PC-9 (cell line): ENCODE data around the gene FAM120B. TPM values are rescaled to one million over a fixed set of nuclear protein-coding genes. Genes with fewer than 3 reads are reported as not detected.

Experiments
- BruUV-seq: library from RNA; stranded (reverse); fragments of 400-500 nt; replicated peaks from 2 replicates; lab custom pipeline; 2021; lab: Mats Ljungman, UMichigan
- CTCF ChIA-PET: fragments of 300-600 bp; sonication (Branson Sonifier 250); formaldehyde crosslinking; loops from one replicate; lab custom pipeline; 2022; ENCODE audit warnings: antibody characterized with exemption; lab: Charles Lee
- POLR2A ChIA-PET: fragments of 300-600 bp; sonication (Branson Sonifier 250); formaldehyde crosslinking; loops from one replicate; lab custom pipeline; 2022; ENCODE audit warnings: antibody characterized with exemption; ENCODE audit not compliant: unreplicated experiment; lab: Charles Lee
- DNase-seq, 2 experiments: peaks; one replicate each; pipeline versions ENCODE4 v3.0.0 to v3.0.0-alpha.2; 2015 to 2022; ENCODE audit warnings: mixed read lengths in 1 of 2
- H2AFZ ChIP-seq: fragments of 200-600 bp; sonication (generic); 2 replicates; pipeline ENCODE4 v1.8.1; 2017; ENCODE audit warnings: antibody characterized with exemption
- H3F3A ChIP-seq: fragments of 200-600 bp; sonication (generic); 2 replicates; pipeline ENCODE4 v1.8.1; 2017; ENCODE audit warnings: antibody characterized with exemption, mild to moderate bottlenecking, low read depth; ENCODE audit not compliant: insufficient read depth
- H3K27ac ChIP-seq: fragments of 200-600 bp; sonication (generic); 2 replicates; pipeline ENCODE4 v1.6.1; 2016; ENCODE audit warnings: mixed run types
- H3K27me3 ChIP-seq: fragments of 200-600 bp; sonication (generic); 2 replicates; pipeline ENCODE4 v1.6.1; 2016; ENCODE audit warnings: low read depth, mixed run types; ENCODE audit not compliant: insufficient read depth
- H3K36me3 ChIP-seq: fragments of 200-600 bp; sonication (generic); 2 replicates; pipeline ENCODE4 v1.6.1; 2016; ENCODE audit warnings: low read depth, mixed run types
- H3K4me1 ChIP-seq: fragments of 200-600 bp; sonication (generic); replicated peaks from 2 replicates; pipeline ENCODE4 v1.6.1; 2016; ENCODE audit warnings: mixed run types; ENCODE audit not compliant: insufficient read depth
- H3K4me2 ChIP-seq: fragments of 200-600 bp; sonication (generic); 2 replicates; pipeline ENCODE4 v1.6.1; 2017; ENCODE audit warnings: mixed run types
- H3K4me3 ChIP-seq: fragments of 200-600 bp; sonication (generic); 2 replicates; pipeline ENCODE4 v1.6.1; 2016; ENCODE audit warnings: mixed run types
- H3K79me2 ChIP-seq: fragments of 200-600 bp; sonication (generic); 2 replicates; pipeline ENCODE4 v1.6.1; 2017; ENCODE audit warnings: low read depth, mixed run types
- H3K9me2 ChIP-seq: fragments of 200-600 bp; sonication (generic); 2 replicates; pipeline ENCODE4 v1.8.1; 2017; ENCODE audit warnings: mild to moderate bottlenecking; ENCODE audit not compliant: insufficient read depth
- H3K9me3 ChIP-seq: fragments of 200-600 bp; sonication (generic); 2 replicates; pipeline ENCODE4 v1.8.1; 2016; ENCODE audit warnings: low read depth; ENCODE audit not compliant: insufficient read depth
- H4K20me1 ChIP-seq: fragments of 200-600 bp; sonication (generic); 2 replicates; pipeline ENCODE4 v1.8.1; 2017; ENCODE audit not compliant: insufficient read depth
- CTCF ChIP-seq: fragments of 200-600 bp; sonication (generic); conservative IDR thresholded peaks from 2 replicates; pipeline ENCODE4 v1.6.1; 2017; ENCODE audit warnings: mixed run types, antibody characterized with exemption, mild to moderate bottlenecking, moderate library complexity
- EZH2 ChIP-seq: fragments of 200-600 bp; sonication (generic); IDR thresholded peaks from 2 replicates; pipeline ENCODE4 v1.8.0; 2017; ENCODE audit warnings: antibody characterized with exemption, low read depth
- intact Hi-C: fragments of 100-400 bp; cut with micrococcal nuclease; formaldehyde crosslinking; loops from one replicate; pipeline ENCODE4 v1.10.0; 2022; ENCODE audit not compliant: unreplicated experiment
- total RNA-seq: library from RNA; stranded (reverse); gene quantifications from 2 replicates; pipeline ENCODE4 v1.2.3, GENCODE V29; 2021

The FAM120B gene
- total RNA-seq, 1 experiment from 2014 or later: 14.3 TPM

- H4K20me1 ChIP-seq: 0 out of 2 replicates have a peak, but pooled peaks cover 2% of the 10 kb centered on the region
- H3K36me3 ChIP-seq: peaks cover 6% of the 10 kb centered on the region; the same call in 1 of the 2 replicates
- TF ChIP-seq CTCF (no peak), EZH2 (no peak)
- intact Hi-C loops: no loop called here
- ChIA-PET CTCF (no interaction called here), POLR2A (no interaction called here)
- H3K4me1 ChIP-seq: no peaks in the 10 kb centered on the region
- no peak for DNase-seq
- H3K4me2 ChIP-seq: no peak overlapping the region
- H3K79me2 ChIP-seq: no peaks in the 10 kb centered on the region
- H2AFZ ChIP-seq: no peak overlapping the region
- no peaks in the 10 kb centered on the region for H3F3A ChIP-seq
- no peak overlapping the region for H3K4me3 ChIP-seq
- H3K27ac ChIP-seq: no peak overlapping the region
- no peaks in the 10 kb centered on the region for H3K27me3 ChIP-seq
- H3K9me3 ChIP-seq: peaks cover 5% of the 10 kb centered on the region
- no TSS peak for BruUV-seq
- H3K9me2 ChIP-seq: no peaks in the 10 kb centered on the region
Observed at GRCh38 chr6:170355661-170356060, 49.1 kb downstream of the FAM120B start.

- Histone ChIP-seq H3K9me2 (no peaks in the 10 kb centered on the region), H3K4me1 (no peaks in the 10 kb centered on the region), H4K20me1 (0 out of 2 replicates have a peak, but pooled peaks cover 2% of the 10 kb centered on the region), H3K27me3 (no peaks in the 10 kb centered on the region), H3K4me2 (no peak overlapping the region), H3K27ac (no peak overlapping the region), H3K36me3 (no peaks in the 10 kb centered on the region), H3K4me3 (no peak overlapping the region), H3K79me2 (no peaks in the 10 kb centered on the region), H2AFZ (no peak overlapping the region), H3F3A (no peaks in the 10 kb centered on the region), H3K9me3 (no peaks in the 10 kb centered on the region)
- no peak for TF ChIP-seq CTCF
- intact Hi-C loops: no loop called here
- ChIA-PET CTCF (no interaction called here), POLR2A (no interaction called here)
- no TSS peak for BruUV-seq
- no peak for DNase-seq
Observed at GRCh38 chr6:170357812-170358211, 51.3 kb downstream of the FAM120B start.

GRCh38 chr6:170358496-170358895 is 51.9 kb downstream of the FAM120B start:
- ChIA-PET CTCF (no interaction called here), POLR2A (no interaction called here)
- Histone ChIP-seq H3K27ac (no peak overlapping the region), H4K20me1 (0 out of 2 replicates have a peak, but pooled peaks cover 2% of the 10 kb centered on the region), H3K4me1 (no peaks in the 10 kb centered on the region), H3K4me3 (no peak overlapping the region), H3K36me3 (no peaks in the 10 kb centered on the region), H3K9me3 (no peaks in the 10 kb centered on the region), H3K4me2 (no peak overlapping the region), H2AFZ (no peak overlapping the region), H3K79me2 (no peaks in the 10 kb centered on the region), H3K27me3 (no peaks in the 10 kb centered on the region), H3K9me2 (no peaks in the 10 kb centered on the region), H3F3A (no peaks in the 10 kb centered on the region)
- intact Hi-C loops: no loop called here
- no TSS peak for BruUV-seq
- no peak for TF ChIP-seq EZH2
- TF ChIP-seq CTCF: no peak
- DNase-seq: no peak
